Measurements from ENCODE around the gene CA5A.

The CA5A gene

GRCh38 chr16:87979352-87979751, 43.0 kb upstream of the CA5A start:
- Histone ChIP-seq H3K9me3 (ENCODE audit: control insufficient read depth, low read length) (no peaks in the 10 kb centered on the region), H3K4me1 (ENCODE audit: control insufficient read depth, insufficient read depth, low read length) (no peaks in the 10 kb centered on the region), H3K36me3 (ENCODE audit: control insufficient read depth, insufficient read depth, low read length) (no peaks in the 10 kb centered on the region), H3K27ac (ENCODE audit: insufficient read depth, low read depth, low read length, poor library complexity, severe bottlenecking) (no peak overlapping the region), H3K27me3 (ENCODE audit: control insufficient read depth, insufficient read depth, low read length, poor library complexity, severe bottlenecking) (no peaks in the 10 kb centered on the region), H3K4me3 (ENCODE audit: insufficient read depth, low read depth, low read length) (no peak overlapping the region)
- 98 to 99% methylated on average over 6 to 7 of the region's 8 CpGs for WGBS, 2 experiments

- no peak overlapping the region for H3K4me3 ChIP-seq (ENCODE audit: insufficient read depth, low read depth, low read length)
- no peak overlapping the region for H3K27ac ChIP-seq (ENCODE audit: insufficient read depth, low read depth, low read length, poor library complexity, severe bottlenecking)
- no peaks in the 10 kb centered on the region for H3K27me3 ChIP-seq (ENCODE audit: control insufficient read depth, insufficient read depth, low read length, poor library complexity, severe bottlenecking)
- WGBS, 2 experiments = 76 to 80% methylated on average over 5 of the region's 5 CpGs
- no peaks in the 10 kb centered on the region for H3K36me3 ChIP-seq (ENCODE audit: control insufficient read depth, insufficient read depth, low read length)
- no peaks in the 10 kb centered on the region for H3K4me1 ChIP-seq (ENCODE audit: control insufficient read depth, insufficient read depth, low read length)
- no peaks in the 10 kb centered on the region for H3K9me3 ChIP-seq (ENCODE audit: control insufficient read depth, low read length)
Observed at GRCh38 chr16:87978127-87978526, 41.8 kb upstream of the CA5A start.

- Histone ChIP-seq H3K27ac (ENCODE audit: insufficient read depth, low read depth, low read length, poor library complexity, severe bottlenecking) (no peak overlapping the region), H3K36me3 (ENCODE audit: control insufficient read depth, insufficient read depth, low read length) (no peaks in the 10 kb centered on the region), H3K9me3 (ENCODE audit: control insufficient read depth, low read length) (no peaks in the 10 kb centered on the region), H3K4me3 (ENCODE audit: insufficient read depth, low read depth, low read length) (no peak overlapping the region), H3K4me1 (ENCODE audit: control insufficient read depth, insufficient read depth, low read length) (no peaks in the 10 kb centered on the region), H3K27me3 (ENCODE audit: control insufficient read depth, insufficient read depth, low read length, poor library complexity, severe bottlenecking) (no peaks in the 10 kb centered on the region)
- 89 to 95% methylated on average over 3 of the region's 3 CpGs for WGBS, 2 experiments
Observed at GRCh38 chr16:87976665-87977064, 40.3 kb upstream of the CA5A start.

- Histone ChIP-seq H3K9me3 (ENCODE audit: control insufficient read depth, low read length) (no peaks in the 10 kb centered on the region), H3K27ac (ENCODE audit: insufficient read depth, low read depth, low read length, poor library complexity, severe bottlenecking) (no peak overlapping the region), H3K27me3 (ENCODE audit: control insufficient read depth, insufficient read depth, low read length, poor library complexity, severe bottlenecking) (no peaks in the 10 kb centered on the region), H3K4me3 (ENCODE audit: insufficient read depth, low read depth, low read length) (no peak overlapping the region), H3K4me1 (ENCODE audit: control insufficient read depth, insufficient read depth, low read length) (no peaks in the 10 kb centered on the region), H3K36me3 (ENCODE audit: control insufficient read depth, insufficient read depth, low read length) (no peaks in the 10 kb centered on the region)
- 85 to 86% methylated on average over 8 to 9 of the region's 9 CpGs for WGBS, 2 experiments
Observed at GRCh38 chr16:87974178-87974577, 37.8 kb upstream of the CA5A start.

GRCh38 chr16:87973717-87974116, 37.4 kb upstream of the CA5A start:
- WGBS, 2 experiments = 98% methylated on average over 3 of the region's 3 CpGs
- H3K27me3 ChIP-seq (ENCODE audit: control insufficient read depth, insufficient read depth, low read length, poor library complexity, severe bottlenecking) = no peaks in the 10 kb centered on the region
- H3K4me1 ChIP-seq (ENCODE audit: control insufficient read depth, insufficient read depth, low read length) = no peaks in the 10 kb centered on the region
- no peak overlapping the region for H3K4me3 ChIP-seq (ENCODE audit: insufficient read depth, low read depth, low read length)
- H3K27ac ChIP-seq (ENCODE audit: insufficient read depth, low read depth, low read length, poor library complexity, severe bottlenecking) = no peak overlapping the region
- no peaks in the 10 kb centered on the region for H3K9me3 ChIP-seq (ENCODE audit: control insufficient read depth, low read length)
- H3K36me3 ChIP-seq (ENCODE audit: control insufficient read depth, insufficient read depth, low read length) = no peaks in the 10 kb centered on the region

GRCh38 chr16:87971933-87972332, 35.6 kb upstream of the CA5A start:
- Histone ChIP-seq H3K9me3 (ENCODE audit: control insufficient read depth, low read length) (no peaks in the 10 kb centered on the region), H3K27me3 (ENCODE audit: control insufficient read depth, insufficient read depth, low read length, poor library complexity, severe bottlenecking) (no peaks in the 10 kb centered on the region), H3K4me1 (ENCODE audit: control insufficient read depth, insufficient read depth, low read length) (no peaks in the 10 kb centered on the region), H3K27ac (ENCODE audit: insufficient read depth, low read depth, low read length, poor library complexity, severe bottlenecking) (no peak overlapping the region), H3K36me3 (ENCODE audit: control insufficient read depth, insufficient read depth, low read length) (no peaks in the 10 kb centered on the region), H3K4me3 (ENCODE audit: insufficient read depth, low read depth, low read length) (no peak overlapping the region)
- 96 to 100% methylated on average over 2 of the region's 2 CpGs for WGBS, 2 experiments

GRCh38 chr16:87970186-87970585, 33.9 kb upstream of the CA5A start:
- Histone ChIP-seq H3K4me1 (ENCODE audit: control insufficient read depth, insufficient read depth, low read length) (no peaks in the 10 kb centered on the region), H3K36me3 (ENCODE audit: control insufficient read depth, insufficient read depth, low read length) (no peaks in the 10 kb centered on the region), H3K9me3 (ENCODE audit: control insufficient read depth, low read length) (no peaks in the 10 kb centered on the region), H3K27ac (ENCODE audit: insufficient read depth, low read depth, low read length, poor library complexity, severe bottlenecking) (no peak overlapping the region), H3K27me3 (ENCODE audit: control insufficient read depth, insufficient read depth, low read length, poor library complexity, severe bottlenecking) (no peaks in the 10 kb centered on the region), H3K4me3 (ENCODE audit: insufficient read depth, low read depth, low read length) (no peak overlapping the region)
- 83 to 94% methylated on average over 2 of the region's 3 CpGs for WGBS, 2 experiments

- no peak overlapping the region for H3K27ac ChIP-seq (ENCODE audit: insufficient read depth, low read depth, low read length, poor library complexity, severe bottlenecking)
Observed at GRCh38 chr16:87968541-87968940, 32.2 kb upstream of the CA5A start.

GRCh38 chr16:87966685-87967185, 30.4 kb upstream of the CA5A start:
- Histone ChIP-seq H3K27me3 (ENCODE audit: control insufficient read depth, insufficient read depth, low read length, poor library complexity, severe bottlenecking) (no peaks in the 10 kb centered on the region), H3K27ac (ENCODE audit: insufficient read depth, low read depth, low read length, poor library complexity, severe bottlenecking) (no peak overlapping the region), H3K4me3 (ENCODE audit: insufficient read depth, low read depth, low read length) (no peak overlapping the region), H3K9me3 (ENCODE audit: control insufficient read depth, low read length) (no peaks in the 10 kb centered on the region), H3K4me1 (ENCODE audit: control insufficient read depth, insufficient read depth, low read length) (no peaks in the 10 kb centered on the region), H3K36me3 (ENCODE audit: control insufficient read depth, insufficient read depth, low read length) (no peaks in the 10 kb centered on the region)
- 63 to 65% methylated on average over 14 of the region's 14 CpGs for WGBS, 2 experiments

More at GRCh38 chr16:87968541-87968940, 32.2 kb upstream of the CA5A start:
- Histone ChIP-seq H3K4me3 (ENCODE audit: insufficient read depth, low read depth, low read length) (no peak overlapping the region), H3K27me3 (ENCODE audit: control insufficient read depth, insufficient read depth, low read length, poor library complexity, severe bottlenecking) (no peaks in the 10 kb centered on the region), H3K4me1 (ENCODE audit: control insufficient read depth, insufficient read depth, low read length) (no peaks in the 10 kb centered on the region), H3K9me3 (ENCODE audit: control insufficient read depth, low read length) (no peaks in the 10 kb centered on the region), H3K36me3 (ENCODE audit: control insufficient read depth, insufficient read depth, low read length) (no peaks in the 10 kb centered on the region)
- WGBS, 2 experiments = 93 to 98% methylated on average over 6 to 7 of the region's 7 CpGs

- Histone ChIP-seq H3K27me3 (ENCODE audit: control insufficient read depth, insufficient read depth, low read length, poor library complexity, severe bottlenecking) (no peaks in the 10 kb centered on the region), H3K4me1 (ENCODE audit: control insufficient read depth, insufficient read depth, low read length) (no peaks in the 10 kb centered on the region), H3K9me3 (ENCODE audit: control insufficient read depth, low read length) (no peaks in the 10 kb centered on the region), H3K4me3 (ENCODE audit: insufficient read depth, low read depth, low read length) (no peak overlapping the region), H3K36me3 (ENCODE audit: control insufficient read depth, insufficient read depth, low read length) (no peaks in the 10 kb centered on the region), H3K27ac (ENCODE audit: insufficient read depth, low read depth, low read length, poor library complexity, severe bottlenecking) (no peak overlapping the region)
- WGBS, 2 experiments = 92 to 96% methylated on average over 5 of the region's 5 CpGs
Observed at GRCh38 chr16:87966064-87966645, 29.8 kb upstream of the CA5A start.

- H3K27ac ChIP-seq (ENCODE audit: insufficient read depth, low read depth, low read length, poor library complexity, severe bottlenecking) = no peak overlapping the region
- H3K27me3 ChIP-seq (ENCODE audit: control insufficient read depth, insufficient read depth, low read length, poor library complexity, severe bottlenecking) = no peaks in the 10 kb centered on the region
- WGBS, 2 experiments = 91 to 94% methylated on average over 11 of the region's 11 CpGs
- H3K36me3 ChIP-seq (ENCODE audit: control insufficient read depth, insufficient read depth, low read length) = no peaks in the 10 kb centered on the region
- no peaks in the 10 kb centered on the region for H3K9me3 ChIP-seq (ENCODE audit: control insufficient read depth, low read length)
- no peak overlapping the region for H3K4me3 ChIP-seq (ENCODE audit: insufficient read depth, low read depth, low read length)
- no peaks in the 10 kb centered on the region for H3K4me1 ChIP-seq (ENCODE audit: control insufficient read depth, insufficient read depth, low read length)
Observed at GRCh38 chr16:87965417-87965816, 29.1 kb upstream of the CA5A start.
